Measurements from ENCODE around the gene RETSAT.

DNA sequence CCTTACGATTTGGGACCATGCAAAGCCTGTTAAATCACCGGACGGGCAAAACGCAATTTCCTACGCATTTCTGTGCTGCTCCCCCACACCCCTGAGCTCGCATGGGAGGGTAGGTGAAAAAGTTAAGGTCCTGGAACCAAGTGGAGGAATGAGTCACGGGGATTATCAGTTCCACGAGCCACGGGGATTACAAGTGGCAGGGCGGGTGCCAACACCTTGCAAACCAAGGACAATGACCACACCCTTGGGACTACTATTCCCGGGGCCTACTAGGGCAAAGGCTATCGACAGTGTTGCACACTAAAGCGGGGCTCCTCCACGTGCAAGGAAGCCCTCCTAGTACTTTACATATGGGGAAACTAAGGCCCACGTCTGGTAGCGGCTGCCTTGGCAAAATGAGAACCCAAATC, 447 bp downstream of the RETSAT start:
- TF ChIP-seq POLR2AphosphoS2 (conservative IDR thresholded peaks at IDR 0.05; ENCODE audit: low read length) (no peak), ZFP36 (IDR thresholded peaks at IDR 0.05; ENCODE audit: borderline replicate concordance, partially characterized antibody) (no peak), POLR2A (IDR thresholded peaks at IDR 0.05; ENCODE audit: low read length) (no peak), ESRRA (IDR thresholded peaks at IDR 0.05; ENCODE audit: borderline replicate concordance, low read length) (no peak), RFX5 (IDR thresholded peaks at IDR 0.05) (no peak), EP300 (IDR thresholded peaks at IDR 0.05) (no peak), BHLHE40 (IDR thresholded peaks at IDR 0.05; ENCODE audit: low read depth, low read length) (no peak), GATA3 (IDR thresholded peaks at IDR 0.05; ENCODE audit: borderline replicate concordance) (no peak)
- TF ChIP-seq, protein P1, sequence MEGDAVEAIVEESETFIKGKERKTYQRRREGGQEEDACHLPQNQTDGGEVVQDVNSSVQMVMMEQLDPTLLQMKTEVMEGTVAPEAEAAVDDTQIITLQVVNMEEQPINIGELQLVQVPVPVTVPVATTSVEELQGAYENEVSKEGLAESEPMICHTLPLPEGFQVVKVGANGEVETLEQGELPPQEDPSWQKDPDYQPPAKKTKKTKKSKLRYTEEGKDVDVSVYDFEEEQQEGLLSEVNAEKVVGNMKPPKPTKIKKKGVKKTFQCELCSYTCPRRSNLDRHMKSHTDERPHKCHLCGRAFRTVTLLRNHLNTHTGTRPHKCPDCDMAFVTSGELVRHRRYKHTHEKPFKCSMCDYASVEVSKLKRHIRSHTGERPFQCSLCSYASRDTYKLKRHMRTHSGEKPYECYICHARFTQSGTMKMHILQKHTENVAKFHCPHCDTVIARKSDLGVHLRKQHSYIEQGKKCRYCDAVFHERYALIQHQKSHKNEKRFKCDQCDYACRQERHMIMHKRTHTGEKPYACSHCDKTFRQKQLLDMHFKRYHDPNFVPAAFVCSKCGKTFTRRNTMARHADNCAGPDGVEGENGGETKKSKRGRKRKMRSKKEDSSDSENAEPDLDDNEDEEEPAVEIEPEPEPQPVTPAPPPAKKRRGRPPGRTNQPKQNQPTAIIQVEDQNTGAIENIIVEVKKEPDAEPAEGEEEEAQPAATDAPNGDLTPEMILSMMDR (IDR thresholded peaks at IDR 0.05) = no peak
- TF ChIP-seq, protein P2, sequence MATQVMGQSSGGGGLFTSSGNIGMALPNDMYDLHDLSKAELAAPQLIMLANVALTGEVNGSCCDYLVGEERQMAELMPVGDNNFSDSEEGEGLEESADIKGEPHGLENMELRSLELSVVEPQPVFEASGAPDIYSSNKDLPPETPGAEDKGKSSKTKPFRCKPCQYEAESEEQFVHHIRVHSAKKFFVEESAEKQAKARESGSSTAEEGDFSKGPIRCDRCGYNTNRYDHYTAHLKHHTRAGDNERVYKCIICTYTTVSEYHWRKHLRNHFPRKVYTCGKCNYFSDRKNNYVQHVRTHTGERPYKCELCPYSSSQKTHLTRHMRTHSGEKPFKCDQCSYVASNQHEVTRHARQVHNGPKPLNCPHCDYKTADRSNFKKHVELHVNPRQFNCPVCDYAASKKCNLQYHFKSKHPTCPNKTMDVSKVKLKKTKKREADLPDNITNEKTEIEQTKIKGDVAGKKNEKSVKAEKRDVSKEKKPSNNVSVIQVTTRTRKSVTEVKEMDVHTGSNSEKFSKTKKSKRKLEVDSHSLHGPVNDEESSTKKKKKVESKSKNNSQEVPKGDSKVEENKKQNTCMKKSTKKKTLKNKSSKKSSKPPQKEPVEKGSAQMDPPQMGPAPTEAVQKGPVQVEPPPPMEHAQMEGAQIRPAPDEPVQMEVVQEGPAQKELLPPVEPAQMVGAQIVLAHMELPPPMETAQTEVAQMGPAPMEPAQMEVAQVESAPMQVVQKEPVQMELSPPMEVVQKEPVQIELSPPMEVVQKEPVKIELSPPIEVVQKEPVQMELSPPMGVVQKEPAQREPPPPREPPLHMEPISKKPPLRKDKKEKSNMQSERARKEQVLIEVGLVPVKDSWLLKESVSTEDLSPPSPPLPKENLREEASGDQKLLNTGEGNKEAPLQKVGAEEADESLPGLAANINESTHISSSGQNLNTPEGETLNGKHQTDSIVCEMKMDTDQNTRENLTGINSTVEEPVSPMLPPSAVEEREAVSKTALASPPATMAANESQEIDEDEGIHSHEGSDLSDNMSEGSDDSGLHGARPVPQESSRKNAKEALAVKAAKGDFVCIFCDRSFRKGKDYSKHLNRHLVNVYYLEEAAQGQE (IDR thresholded peaks at IDR 0.05) = no peak
- TF ChIP-seq, protein P3, sequence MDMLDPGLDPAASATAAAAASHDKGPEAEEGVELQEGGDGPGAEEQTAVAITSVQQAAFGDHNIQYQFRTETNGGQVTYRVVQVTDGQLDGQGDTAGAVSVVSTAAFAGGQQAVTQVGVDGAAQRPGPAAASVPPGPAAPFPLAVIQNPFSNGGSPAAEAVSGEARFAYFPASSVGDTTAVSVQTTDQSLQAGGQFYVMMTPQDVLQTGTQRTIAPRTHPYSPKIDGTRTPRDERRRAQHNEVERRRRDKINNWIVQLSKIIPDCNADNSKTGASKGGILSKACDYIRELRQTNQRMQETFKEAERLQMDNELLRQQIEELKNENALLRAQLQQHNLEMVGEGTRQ (IDR thresholded peaks at IDR 0.05) = no peak

Measured in A549 (cell line).